ENCODE measurements around the gene PATJ.

DNA sequence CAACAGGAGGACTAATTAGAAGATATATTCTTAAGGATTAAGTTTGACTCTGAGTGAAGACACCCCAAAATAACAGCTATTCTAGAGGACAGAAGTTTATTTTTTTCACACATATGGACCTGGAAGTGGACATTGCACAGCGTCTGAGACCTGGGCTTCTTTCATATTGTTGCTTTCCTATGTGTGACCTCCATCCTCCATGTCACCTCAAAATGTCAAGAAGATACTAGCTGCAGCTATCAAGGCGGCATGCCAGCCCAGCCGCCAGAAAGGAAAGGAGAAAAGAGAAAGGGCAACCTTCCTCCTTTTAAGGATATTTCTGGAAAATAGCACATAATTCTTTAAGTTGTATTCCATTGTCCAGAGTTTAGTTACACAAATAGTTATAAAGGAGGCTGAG is 220.4 kb downstream of the PATJ start:
- no peak for TF ChIP-seq FIP1L1 (IDR thresholded peaks at IDR 0.05; ENCODE audit: borderline replicate concordance, insufficient read depth, low read depth, low read length)
- TF ChIP-seq, protein P1, sequence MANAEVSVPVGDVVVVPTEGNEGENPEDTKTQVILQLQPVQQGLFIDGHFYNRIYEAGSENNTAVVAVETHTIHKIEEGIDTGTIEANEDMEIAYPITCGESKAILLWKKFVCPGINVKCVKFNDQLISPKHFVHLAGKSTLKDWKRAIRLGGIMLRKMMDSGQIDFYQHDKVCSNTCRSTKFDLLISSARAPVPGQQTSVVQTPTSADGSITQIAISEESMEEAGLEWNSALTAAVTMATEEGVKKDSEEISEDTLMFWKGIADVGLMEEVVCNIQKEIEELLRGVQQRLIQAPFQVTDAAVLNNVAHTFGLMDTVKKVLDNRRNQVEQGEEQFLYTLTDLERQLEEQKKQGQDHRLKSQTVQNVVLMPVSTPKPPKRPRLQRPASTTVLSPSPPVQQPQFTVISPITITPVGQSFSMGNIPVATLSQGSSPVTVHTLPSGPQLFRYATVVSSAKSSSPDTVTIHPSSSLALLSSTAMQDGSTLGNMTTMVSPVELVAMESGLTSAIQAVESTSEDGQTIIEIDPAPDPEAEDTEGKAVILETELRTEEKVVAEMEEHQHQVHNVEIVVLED (CRISPR knock-in tag; IDR thresholded peaks at IDR 0.05; ENCODE audit: borderline replicate concordance), result no peak
- no peak for TF ChIP-seq ZNF337 (CRISPR knock-in tag; IDR thresholded peaks at IDR 0.05; ENCODE audit: borderline replicate concordance, low read depth)
- TF ChIP-seq EP300 (IDR thresholded peaks at IDR 0.05; ENCODE audit: low read depth in 2 of 2, low read length in 2 of 2), result no peak
- no peak for TF ChIP-seq EP300 (CRISPR knock-in tag; IDR thresholded peaks at IDR 0.05; ENCODE audit: borderline replicate concordance)
- TF ChIP-seq, protein P2, sequence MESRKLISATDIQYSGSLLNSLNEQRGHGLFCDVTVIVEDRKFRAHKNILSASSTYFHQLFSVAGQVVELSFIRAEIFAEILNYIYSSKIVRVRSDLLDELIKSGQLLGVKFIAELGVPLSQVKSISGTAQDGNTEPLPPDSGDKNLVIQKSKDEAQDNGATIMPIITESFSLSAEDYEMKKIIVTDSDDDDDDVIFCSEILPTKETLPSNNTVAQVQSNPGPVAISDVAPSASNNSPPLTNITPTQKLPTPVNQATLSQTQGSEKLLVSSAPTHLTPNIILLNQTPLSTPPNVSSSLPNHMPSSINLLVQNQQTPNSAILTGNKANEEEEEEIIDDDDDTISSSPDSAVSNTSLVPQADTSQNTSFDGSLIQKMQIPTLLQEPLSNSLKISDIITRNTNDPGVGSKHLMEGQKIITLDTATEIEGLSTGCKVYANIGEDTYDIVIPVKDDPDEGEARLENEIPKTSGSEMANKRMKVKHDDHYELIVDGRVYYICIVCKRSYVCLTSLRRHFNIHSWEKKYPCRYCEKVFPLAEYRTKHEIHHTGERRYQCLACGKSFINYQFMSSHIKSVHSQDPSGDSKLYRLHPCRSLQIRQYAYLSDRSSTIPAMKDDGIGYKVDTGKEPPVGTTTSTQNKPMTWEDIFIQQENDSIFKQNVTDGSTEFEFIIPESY (CRISPR knock-in tag; IDR thresholded peaks at IDR 0.05), result no peak
